WTC11 (cell line): Measurements from ENCODE around the gene KLHL25. TPM values are rescaled to one million over a fixed set of nuclear protein-coding genes. Genes with fewer than 3 reads are reported as not detected.

Experiments
- ATAC-seq: fragments of 200-7000 bp; cut with Tn5 transposase; 2 replicates; pipeline ENCODE4 v1.10.0; 2021; ENCODE audit warnings: mild to moderate bottlenecking, moderate library complexity
- CTCF ChIA-PET: fragments of 300-600 bp; sonication (Branson Sonifier 250); formaldehyde crosslinking; loops from one replicate; lab custom pipeline; 2021; ENCODE audit warnings: antibody characterized with exemption; lab: Charles Lee
- POLR2A ChIA-PET: fragments of 350-600 bp; sonication (Branson Sonifier 250); formaldehyde crosslinking; loops from one replicate; lab custom pipeline; 2021; ENCODE audit warnings: antibody characterized with exemption; lab: Charles Lee
- DNase-seq: peaks from one replicate; pipeline ENCODE4 v3.0.0; 2021; ENCODE audit warnings: low spot score
- H3K27ac Mint-ChIP-seq: 2 replicates; pipeline ENCODE4 v1.8.0; 2021; ENCODE audit warnings: mixed read lengths
- H3K27me3 Mint-ChIP-seq: 2 replicates; pipeline ENCODE4 v1.8.0; 2021; ENCODE audit warnings: low read depth, mild to moderate bottlenecking, moderate library complexity, mixed read lengths
- H3K36me3 Mint-ChIP-seq: 2 replicates; pipeline ENCODE4 v1.8.0; 2021; ENCODE audit warnings: mixed read lengths
- H3K4me1 Mint-ChIP-seq: 2 replicates; pipeline ENCODE4 v1.8.0; 2022; ENCODE audit warnings: mixed read lengths
- H3K4me3 Mint-ChIP-seq: 2 replicates; pipeline ENCODE4 v1.8.0; 2021; ENCODE audit warnings: mild to moderate bottlenecking, moderate library complexity, mixed read lengths
- H3K9me3 Mint-ChIP-seq: 2 replicates; pipeline ENCODE4 v1.8.0; 2021; ENCODE audit warnings: mixed read lengths
- AFF4 ChIP-seq: sonication (generic); formaldehyde crosslinking; IDR thresholded peaks from 2 replicates; pipeline ENCODE4 v1.8.1; 2023; ENCODE audit warnings: mild to moderate bottlenecking, missing genetic modification reagents, borderline replicate concordance
- ATF2 ChIP-seq: sonication (generic); formaldehyde crosslinking; IDR thresholded peaks from 2 replicates; pipeline ENCODE4 v1.8.1; 2022; ENCODE audit warnings: low read depth, missing genetic modification reagents, borderline replicate concordance
- CBFB ChIP-seq: sonication (generic); formaldehyde crosslinking; IDR thresholded peaks from 2 replicates; pipeline ENCODE4 v1.8.1; 2022; ENCODE audit warnings: mild to moderate bottlenecking, low read depth, missing genetic modification reagents
- E2F4 ChIP-seq: sonication (generic); formaldehyde crosslinking; IDR thresholded peaks from 2 replicates; pipeline ENCODE4 v1.8.1; 2022; ENCODE audit warnings: low read depth, mild to moderate bottlenecking, moderate library complexity, missing genetic modification reagents, borderline replicate concordance
- IRF2 ChIP-seq: sonication (generic); formaldehyde crosslinking; IDR thresholded peaks from 2 replicates; pipeline ENCODE4 v1.8.0; 2022; ENCODE audit warnings: low read depth, missing genetic modification reagents, borderline replicate concordance
- PRDM15 ChIP-seq: sonication (generic); formaldehyde crosslinking; IDR thresholded peaks from 2 replicates; pipeline ENCODE4 v1.8.0; 2022; ENCODE audit warnings: missing genetic modification reagents
- RORB ChIP-seq: fragments of 250-450 bp; sonication (Bioruptor Pico); IDR thresholded peaks from 2 replicates; pipeline ENCODE4 v1.9.0; 2021; ENCODE audit warnings: mild to moderate bottlenecking
- SP1 ChIP-seq: sonication (generic); formaldehyde crosslinking; conservative IDR thresholded peaks from 2 replicates; pipeline ENCODE4 v1.8.1; 2022; ENCODE audit warnings: missing genetic modification reagents
- total RNA-seq: library from RNA; stranded (reverse); gene quantifications from 3 replicates; pipeline ENCODE4 v1.2.3, GENCODE V29; 2021

Gene KLHL25
- total RNA-seq, 1 experiment from 2014 or later = 14.1 TPM

- no peak for TF ChIP-seq ATF2
- TF ChIP-seq PRDM15 (CRISPR knock-in tag) = no peak
- TF ChIP-seq E2F4 = no peak
These were observed 38.2 kb downstream of the KLHL25 start (continued) for GRCh38 chr15:85756411-85757072.

GRCh38 chr15:85755942-85756341 lies 38.8 kb downstream of the KLHL25 start:
- H3K27me3 Mint-ChIP-seq = no peaks in the 10 kb centered on the region
- peaks cover 23% of the 10 kb centered on the region for H3K36me3 Mint-ChIP-seq
- no peak overlapping the region for H3K4me3 Mint-ChIP-seq
- ChIA-PET CTCF (no interaction called here), POLR2A (no interaction called here)
- no peak overlapping the region for H3K27ac Mint-ChIP-seq
- ATAC-seq (no peak), DNase-seq (no peak)
- no peaks in the 10 kb centered on the region for H3K9me3 Mint-ChIP-seq
- TF ChIP-seq RORB (CRISPR knock-in tag) = no peak
- no peak for TF ChIP-seq PRDM15 (CRISPR knock-in tag)
- TF ChIP-seq IRF2 (CRISPR knock-in tag) = no peak
- no peak for TF ChIP-seq SP1 (CRISPR knock-in tag)
- peaks cover 37% of the 10 kb centered on the region for H3K4me1 Mint-ChIP-seq

- no peak for ATAC-seq
- no peak for TF ChIP-seq SP1 (CRISPR knock-in tag)
- no peak for TF ChIP-seq CBFB (CRISPR knock-in tag)
- TF ChIP-seq AFF4 (CRISPR knock-in tag) = no peak
- H3K9me3 Mint-ChIP-seq = no peaks in the 10 kb centered on the region
- peaks cover 41% of the 10 kb centered on the region for H3K4me1 Mint-ChIP-seq
- H3K27ac Mint-ChIP-seq = no peak overlapping the region
- no peaks in the 10 kb centered on the region for H3K27me3 Mint-ChIP-seq
- ChIA-PET POLR2A (no interaction called here), CTCF (no interaction called here)
- peaks cover 23% of the 10 kb centered on the region for H3K36me3 Mint-ChIP-seq
- no peak overlapping the region for H3K4me3 Mint-ChIP-seq
- no peak for DNase-seq
These were observed 39.3 kb downstream of the KLHL25 start for GRCh38 chr15:85755471-85755870.
